Measurements from ENCODE around the gene GTPBP6.

DNA sequence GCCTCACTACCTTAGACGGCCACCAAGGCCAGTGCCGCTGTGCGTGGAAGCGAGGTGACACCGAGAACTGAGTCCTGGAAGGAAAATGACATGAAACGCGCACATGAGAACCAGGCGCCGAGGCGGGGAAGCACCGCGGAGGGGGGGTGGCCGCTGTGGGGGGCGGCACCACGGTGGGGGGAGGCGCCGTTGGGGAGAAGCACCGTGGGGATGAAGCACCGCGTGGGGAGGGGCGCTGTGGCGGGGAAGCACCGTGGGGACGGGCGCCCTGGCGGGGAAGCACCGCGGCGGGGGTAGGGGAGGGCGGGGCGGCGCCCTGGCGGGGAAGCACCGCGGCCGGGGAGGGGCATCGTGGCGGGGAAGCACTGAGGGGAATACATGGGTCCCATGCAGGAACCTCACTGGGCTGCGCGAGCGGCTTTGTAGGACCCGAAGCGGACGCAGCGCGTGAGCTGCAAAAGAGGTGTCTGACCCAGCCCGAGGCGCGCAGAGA lies 40.1 kb upstream of the GTPBP6 start:
- TF ChIP-seq, protein P1, sequence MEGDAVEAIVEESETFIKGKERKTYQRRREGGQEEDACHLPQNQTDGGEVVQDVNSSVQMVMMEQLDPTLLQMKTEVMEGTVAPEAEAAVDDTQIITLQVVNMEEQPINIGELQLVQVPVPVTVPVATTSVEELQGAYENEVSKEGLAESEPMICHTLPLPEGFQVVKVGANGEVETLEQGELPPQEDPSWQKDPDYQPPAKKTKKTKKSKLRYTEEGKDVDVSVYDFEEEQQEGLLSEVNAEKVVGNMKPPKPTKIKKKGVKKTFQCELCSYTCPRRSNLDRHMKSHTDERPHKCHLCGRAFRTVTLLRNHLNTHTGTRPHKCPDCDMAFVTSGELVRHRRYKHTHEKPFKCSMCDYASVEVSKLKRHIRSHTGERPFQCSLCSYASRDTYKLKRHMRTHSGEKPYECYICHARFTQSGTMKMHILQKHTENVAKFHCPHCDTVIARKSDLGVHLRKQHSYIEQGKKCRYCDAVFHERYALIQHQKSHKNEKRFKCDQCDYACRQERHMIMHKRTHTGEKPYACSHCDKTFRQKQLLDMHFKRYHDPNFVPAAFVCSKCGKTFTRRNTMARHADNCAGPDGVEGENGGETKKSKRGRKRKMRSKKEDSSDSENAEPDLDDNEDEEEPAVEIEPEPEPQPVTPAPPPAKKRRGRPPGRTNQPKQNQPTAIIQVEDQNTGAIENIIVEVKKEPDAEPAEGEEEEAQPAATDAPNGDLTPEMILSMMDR (IDR thresholded peaks at IDR 0.05; ENCODE audit: extremely low read depth in 1 of 2, insufficient read depth in 1 of 2, low read depth in 1 of 2, low read length in 2 of 2) = no peak
- TF ChIP-seq EZH2 (IDR thresholded peaks at IDR 0.05; ENCODE audit: borderline replicate concordance, low read depth, low read length, severe bottlenecking) = no peak
- no peak for TF ChIP-seq POLR2A (IDR thresholded peaks at IDR 0.05; ENCODE audit: low read depth, low read length)
- TF ChIP-seq, protein P2, sequence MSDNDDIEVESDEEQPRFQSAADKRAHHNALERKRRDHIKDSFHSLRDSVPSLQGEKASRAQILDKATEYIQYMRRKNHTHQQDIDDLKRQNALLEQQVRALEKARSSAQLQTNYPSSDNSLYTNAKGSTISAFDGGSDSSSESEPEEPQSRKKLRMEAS (IDR thresholded peaks at IDR 0.05; ENCODE audit: insufficient read depth, insufficient read length) = no peak
- no peak for TF ChIP-seq POLR2AphosphoS5 (IDR thresholded peaks at IDR 0.05; ENCODE audit: insufficient read depth, low read depth, low read length)
- no peak for TF ChIP-seq JUN (IDR thresholded peaks at IDR 0.05; ENCODE audit: borderline replicate concordance, insufficient read depth, insufficient read length, low read depth)
- no peak for TF ChIP-seq GATA2 (IDR thresholded peaks at IDR 0.05; ENCODE audit: insufficient read depth, insufficient read length, low read depth, low read length)
- TF ChIP-seq FOS (IDR thresholded peaks at IDR 0.05; ENCODE audit: borderline replicate concordance, insufficient read depth, low read length) = no peak
- no peak for TF ChIP-seq MYC (IDR thresholded peaks at IDR 0.05; ENCODE audit: low read depth, low read length)
